Inferior parietal cortex (tissue), 1 donor: ENCODE data around the gene C6orf62.
"Not testable (repeated sequence)": the region's sequence is repeated elsewhere in the genome, so short reads cannot be mapped to it uniquely, and the experiment has no call there.

ENCODE experiments used
- DNase-seq: peaks from one replicate; pipeline ENCODE4 v3.0.0-alpha.2; 2016; ENCODE audit errors: extremely low spot score

Gene C6orf62

DNA sequence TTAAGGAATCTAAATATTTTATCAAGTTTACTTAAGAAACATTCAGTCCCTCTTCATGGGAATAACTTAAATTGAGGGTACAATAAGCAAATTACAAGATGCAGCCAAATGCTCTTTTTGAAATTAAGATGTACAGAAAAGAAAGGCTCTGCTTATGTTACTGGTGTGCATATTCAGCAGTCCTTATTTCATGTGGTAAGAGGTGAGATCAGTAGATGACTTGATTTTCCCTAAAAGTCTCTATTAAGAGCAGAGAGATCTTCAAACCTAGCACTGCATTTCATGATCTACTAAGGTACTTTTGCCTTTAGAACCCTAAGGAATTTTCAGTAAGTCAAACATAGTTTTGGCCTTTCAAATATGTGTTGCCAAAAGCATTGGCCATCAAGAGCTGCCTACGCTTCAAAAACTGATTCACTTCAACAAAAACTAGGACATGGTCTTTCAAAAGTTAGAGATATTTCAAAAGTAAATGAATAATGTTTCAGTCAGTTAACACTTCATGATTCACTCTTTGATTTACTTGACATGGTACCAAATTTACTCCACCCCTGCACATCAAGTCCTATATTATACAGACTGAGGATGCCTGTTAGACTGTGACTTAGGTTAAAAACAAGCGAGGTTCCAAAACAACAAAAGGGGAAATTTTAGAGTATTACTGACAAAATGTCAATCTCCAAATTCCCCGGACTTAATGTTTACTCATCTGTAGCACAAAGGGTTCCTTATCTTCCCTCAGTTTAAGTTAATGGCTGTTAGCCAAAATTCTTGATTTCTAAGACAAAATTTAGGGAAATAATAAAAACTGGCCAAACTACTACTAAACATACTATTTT lies 19.2 kb downstream of the C6orf62 start:
- no peak for DNase-seq

DNA sequence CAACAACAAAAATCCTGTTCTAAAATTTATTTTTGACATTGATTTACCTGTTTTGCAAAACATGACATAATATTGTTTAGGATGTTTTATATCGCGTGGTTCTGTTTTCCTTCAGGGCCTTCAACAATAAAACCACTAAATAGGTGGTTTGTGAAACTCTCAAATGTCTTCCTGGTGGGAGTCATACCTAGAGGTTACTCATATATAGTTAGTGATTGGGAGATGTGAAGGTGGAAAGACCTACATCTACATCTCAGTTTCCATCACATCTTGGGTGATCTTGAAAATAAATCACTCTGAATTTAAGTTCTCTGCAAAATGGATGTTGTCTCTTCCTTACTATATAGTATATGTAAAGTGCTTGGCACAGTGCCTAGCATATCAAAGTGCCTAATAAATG lies 22.9 kb downstream of the C6orf62 start:
- no peak for DNase-seq

DNA sequence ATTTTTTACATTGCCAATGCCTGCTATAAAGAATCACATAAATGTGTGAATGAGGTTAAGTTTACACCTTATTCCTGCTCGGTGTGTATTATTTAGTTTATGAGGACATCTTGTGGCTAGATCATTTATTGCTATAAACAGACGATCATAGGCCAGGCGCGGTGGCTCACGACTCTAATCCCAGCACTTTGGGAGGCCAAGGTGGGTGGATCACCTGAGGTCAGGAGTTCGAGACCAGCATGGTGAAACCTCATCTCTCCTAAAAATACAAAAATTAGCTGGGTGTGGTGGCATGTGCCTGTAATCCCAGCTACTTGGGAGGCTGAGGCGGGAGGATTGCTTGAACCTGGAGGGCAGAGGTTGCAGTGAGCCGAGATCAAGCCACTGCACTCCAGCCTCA lies 23.3 kb downstream of the C6orf62 start:
- peak; percentile 68 for DNase-seq

DNA sequence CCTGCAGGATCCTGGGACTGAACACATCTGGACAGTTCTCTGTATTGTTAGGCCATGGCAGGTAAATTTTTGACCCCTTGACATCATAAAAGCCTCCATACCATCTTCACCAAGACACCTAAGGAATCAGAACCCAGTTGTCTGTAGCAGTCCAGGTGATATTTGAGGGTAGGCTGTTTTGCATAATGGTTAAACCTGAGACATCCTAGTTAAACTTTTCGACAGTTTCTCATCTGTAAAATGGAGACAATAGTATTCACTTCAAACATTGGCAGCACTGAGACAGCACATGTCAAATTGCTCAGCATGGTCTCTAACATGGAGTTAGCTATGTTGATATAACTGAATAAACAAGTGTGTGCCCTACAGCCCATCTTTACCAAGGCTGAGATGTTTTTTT lies 24.8 kb downstream of the C6orf62 start:
- DNase-seq = no peak

DNA sequence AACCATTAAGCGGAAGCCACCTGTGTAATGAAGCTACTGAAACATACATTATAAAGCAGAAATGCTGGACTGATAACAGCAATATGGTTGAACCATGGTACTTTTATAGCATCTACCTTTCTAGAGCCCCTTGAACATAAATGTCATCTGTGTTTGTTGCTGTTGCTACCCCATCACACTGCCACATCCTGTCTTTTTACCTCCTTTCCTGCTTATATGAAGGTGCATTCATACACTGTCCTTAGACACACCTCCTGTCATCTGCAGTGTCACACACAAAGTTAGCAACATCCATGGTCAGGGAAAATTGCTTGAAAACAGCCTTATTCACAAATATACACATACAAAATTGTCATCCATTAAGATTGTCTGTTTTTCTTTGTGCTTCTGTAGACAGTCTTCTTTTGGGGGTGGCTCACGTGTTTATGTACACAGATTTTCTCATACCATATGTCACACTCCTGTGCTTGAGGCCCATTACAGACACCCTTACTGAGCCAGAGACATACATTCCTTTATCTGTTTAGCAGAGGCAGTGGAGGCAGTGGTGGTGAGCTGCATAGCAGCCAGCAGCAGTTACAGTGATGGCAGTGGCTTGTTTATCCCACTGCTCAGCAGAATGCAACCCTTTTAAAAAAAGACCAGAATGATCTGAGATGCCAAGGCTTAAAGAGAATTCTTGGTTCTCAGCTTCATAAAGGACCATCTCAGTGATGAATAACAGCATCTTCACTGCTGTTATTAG lies 25.9 kb downstream of the C6orf62 start:
- DNase-seq = no peak

DNA sequence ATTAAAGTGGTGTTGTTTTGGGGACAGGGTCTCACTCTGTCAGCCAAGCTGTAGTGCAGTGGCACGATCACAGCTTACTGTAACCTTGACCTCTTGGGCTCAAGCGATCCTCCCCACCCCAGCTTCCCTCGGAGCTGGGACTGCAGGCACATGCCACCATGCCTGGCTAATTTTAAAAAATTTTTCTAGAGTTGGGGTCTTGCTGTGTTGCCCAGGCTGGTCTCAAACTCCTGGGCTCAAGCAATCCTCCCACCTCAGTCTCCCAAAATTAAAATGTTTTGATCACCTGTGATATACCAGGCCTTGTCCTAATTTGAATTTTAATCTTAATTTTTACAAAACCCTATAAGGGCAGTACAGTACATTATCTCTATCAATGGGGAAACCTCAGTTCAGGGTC lies 26.5 kb downstream of the C6orf62 start:
- no peak for DNase-seq

DNA sequence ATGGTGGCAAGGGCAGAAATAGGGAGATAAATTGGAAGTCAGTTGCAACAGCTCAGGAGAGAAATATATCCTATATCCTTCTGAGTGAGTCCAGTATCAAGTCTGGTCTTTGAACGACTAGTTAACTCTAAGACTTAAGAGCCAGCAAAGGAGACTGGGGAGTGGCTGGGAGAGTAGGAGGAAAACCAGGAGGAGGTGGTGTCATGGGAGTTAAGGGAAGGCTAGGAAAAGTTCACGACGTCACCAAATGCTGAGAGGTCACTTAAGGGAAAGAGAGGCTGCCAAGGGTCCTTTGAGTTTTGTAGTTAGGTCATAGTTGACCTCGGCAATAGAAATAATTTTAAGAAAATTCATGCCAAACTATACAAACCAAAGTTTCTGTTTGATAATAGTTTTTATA lies 27.0 kb downstream of the C6orf62 start:
- no peak for DNase-seq

DNA sequence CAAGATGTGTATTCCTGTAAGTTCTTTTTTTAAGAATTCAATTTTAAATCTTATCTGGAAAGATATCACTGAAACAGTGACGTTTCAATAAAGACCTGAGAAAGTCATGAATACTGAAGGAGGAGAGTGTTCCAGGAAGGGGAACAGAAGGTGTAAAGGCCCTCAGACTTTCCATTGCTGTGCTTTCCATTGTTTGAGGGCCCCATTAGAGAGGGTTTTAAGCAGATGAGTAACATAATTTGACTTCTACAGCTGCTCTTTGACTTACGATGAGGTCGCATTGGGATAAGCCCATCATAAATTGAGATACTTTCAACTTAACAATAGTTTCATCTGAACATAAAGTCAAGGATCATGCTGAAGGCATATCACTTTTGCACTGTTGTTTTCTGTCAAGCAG lies 27.4 kb downstream of the C6orf62 start:
- DNase-seq = no peak

DNA sequence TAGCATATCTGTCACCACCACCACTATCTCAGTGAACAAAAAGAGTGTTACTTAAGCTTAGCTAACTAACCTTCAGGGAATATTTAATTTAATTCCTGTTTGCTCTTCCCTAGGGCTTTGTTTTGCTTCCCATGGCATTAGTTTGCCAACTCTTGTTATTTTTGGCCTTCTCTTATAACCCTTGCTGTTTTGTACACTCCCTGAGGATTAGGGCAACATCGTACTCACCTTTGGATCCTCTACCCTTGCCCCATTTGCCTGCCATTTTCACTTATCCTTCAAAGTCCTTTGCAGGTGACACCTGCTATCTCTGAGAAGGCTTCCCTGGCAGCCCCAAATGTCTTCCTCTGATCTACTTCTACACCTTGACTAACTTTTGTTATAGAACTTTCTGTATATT lies 28.4 kb downstream of the C6orf62 start:
- DNase-seq = no peak

DNA sequence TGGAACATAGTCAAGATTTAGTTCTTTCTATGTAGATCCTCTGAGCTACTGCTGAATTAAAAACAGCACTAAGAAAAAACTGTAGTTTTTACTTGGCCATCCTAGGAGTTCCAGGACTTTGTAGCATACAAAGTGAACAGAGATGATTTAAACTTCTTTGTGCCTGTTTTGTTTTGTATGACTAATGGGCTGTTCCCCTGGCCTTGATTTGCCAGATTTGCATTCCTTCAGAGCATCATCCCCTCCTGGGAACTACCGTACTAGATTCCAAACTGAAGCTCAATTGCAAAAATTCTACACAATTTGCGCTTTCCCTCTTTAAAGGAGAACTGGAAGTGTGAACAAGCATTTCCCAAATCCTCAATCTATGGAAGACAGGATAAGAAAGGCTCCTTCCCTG lies 29.0 kb downstream of the C6orf62 start:
- DNase-seq = no peak

DNA sequence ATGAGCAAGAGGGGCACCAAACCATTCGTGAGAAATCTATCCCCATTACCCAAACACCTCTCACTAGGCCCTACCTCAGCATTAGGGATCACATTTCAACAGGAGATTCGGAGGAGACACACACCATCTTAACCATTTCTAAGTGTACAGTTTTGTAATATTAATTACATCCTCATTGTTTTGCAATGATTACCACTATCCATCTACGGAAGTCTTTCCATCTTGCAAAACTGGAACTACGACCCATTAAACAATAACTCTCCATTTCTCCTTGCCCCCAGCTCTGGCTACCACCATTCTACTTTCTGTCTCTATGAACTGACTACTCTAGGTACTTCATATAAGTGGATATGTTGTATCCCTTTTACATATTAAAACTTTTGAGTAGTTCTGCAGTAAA lies 32.0 kb downstream of the C6orf62 start:
- DNase-seq = no peak

DNA sequence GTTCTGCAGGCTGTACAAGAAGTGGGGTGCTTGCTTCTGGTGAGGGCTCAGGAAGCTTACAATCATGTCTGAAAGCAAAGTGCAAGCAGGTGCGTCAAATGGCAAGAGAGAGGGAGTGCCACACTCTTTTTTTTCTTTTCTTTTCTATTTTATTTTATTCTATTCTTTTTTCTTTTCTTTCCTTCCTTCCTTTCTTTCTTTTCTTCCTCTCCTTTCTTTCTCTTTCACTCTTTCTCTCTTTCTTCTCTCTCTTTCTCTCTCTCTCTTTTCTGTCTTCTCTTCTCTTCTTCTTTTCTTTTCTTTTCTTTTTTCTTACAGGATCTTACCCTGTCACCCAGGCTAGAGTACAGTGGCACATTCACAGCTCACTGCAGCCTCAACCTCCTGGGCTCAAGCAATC lies 32.5 kb downstream of the C6orf62 start:
- DNase-seq = no peak

DNA sequence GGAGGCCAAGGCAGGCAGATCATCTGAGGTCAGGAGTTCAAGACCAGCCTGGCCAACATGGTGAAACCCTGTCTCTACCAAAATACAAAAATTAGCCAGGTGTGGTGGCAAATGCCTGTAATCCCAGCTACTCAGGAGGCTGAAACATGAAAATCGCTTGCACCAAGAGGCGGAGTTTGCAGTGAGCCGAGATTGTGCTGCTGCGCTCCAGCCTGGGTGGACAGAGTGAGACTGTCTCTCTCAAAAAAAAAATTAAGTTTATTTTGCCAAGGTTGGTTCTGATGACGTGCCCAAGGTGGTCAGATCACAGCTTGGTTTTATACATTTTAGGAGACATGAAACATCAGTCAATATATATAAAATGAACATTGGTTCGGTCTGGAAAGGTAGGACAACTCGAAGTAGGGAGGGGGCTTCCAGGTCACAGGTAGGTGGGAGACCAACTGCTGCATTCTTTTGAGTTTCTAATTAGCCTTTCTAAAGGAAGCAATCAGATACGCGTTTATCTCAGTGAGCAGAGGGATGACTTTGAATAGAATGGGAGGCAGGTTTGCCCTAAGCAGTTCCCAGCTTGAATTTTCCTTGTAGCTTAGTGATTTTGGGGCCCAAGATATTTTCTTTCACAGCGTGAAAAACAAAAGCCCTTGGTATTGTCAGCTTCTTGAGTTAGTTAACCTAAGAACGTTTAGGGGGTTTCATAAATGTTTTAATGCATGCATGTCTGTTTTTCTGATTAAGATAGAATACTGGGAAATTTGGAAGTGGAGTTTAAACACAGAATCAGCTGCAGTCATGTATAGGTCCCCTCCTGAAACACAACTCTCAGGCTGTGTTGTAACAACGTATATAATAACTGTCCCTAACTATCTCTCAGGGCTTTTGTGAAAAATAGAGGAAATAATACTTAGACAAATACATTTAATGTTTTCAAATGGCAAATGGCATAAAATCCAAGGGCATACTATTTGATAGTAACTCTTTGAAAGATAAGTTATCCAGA lies 35.4 kb downstream of the C6orf62 start:
- no peak for DNase-seq

DNA sequence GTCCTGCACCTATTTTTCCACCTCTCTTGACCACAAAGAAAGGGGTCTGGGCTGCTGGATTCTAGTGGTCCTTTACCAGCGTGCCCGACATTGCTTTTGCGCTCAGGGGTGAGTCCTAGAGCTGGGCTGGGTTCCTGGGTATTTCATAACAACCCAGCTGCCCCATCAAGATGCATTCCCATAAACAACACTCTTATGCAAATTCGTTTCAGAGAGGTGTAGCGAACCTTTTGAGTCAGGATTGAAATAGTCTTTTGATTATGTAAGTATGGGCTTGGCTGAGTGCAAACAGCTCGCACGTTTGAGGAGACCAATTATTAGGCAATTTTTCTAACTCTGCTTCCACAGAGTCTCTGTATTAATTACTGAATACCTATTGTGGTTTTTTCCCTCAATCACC lies 38.4 kb downstream of the C6orf62 start:
- DNase-seq = no peak

DNA sequence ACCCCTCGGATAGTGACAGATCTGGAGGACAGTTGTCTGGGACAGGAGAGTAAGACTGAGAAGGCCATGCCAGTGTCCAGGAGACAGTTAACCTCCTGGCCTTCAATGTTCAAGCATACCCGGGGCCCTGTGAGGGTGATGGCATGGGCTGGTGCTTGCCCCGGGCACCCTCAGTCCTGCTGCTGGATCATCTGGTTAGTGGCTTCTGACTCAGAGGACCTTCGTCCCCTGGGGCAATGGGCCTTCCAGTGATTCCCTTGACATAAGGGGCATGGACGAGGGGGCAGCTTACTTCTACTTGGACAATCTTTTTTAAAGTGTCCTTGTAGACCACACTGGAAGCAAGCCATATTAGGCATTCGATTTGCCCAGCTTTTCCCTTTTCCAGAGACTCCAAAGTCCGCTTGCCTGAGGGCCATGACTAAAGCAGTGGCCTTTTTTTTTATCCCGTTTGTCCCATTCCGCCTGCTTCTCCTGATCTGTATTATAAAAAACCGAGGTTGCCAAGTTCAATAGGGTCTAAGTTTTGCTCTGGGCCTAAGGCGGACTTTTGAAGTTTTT lies 40.1 kb downstream of the C6orf62 start:
- DNase-seq = not testable (repeated sequence)

DNA sequence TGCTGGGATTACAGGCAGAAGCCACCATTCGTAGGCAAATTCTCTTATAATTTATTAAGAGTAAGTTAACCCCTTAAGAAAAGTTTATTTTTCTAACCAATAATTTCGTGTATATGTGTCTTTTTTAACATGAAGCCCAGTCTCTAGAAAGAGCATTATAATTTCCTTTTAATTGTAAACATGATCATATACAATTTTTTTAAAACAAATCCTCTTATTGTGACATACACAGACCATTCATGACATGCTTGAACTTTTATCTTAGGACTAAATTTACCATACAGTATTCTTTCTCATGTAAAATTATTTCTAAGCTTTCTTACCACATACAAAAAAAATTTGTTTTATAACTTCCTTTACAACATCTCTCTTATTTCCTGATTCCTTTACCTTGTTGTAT lies 45.3 kb downstream of the C6orf62 start:
- no peak for DNase-seq

DNA sequence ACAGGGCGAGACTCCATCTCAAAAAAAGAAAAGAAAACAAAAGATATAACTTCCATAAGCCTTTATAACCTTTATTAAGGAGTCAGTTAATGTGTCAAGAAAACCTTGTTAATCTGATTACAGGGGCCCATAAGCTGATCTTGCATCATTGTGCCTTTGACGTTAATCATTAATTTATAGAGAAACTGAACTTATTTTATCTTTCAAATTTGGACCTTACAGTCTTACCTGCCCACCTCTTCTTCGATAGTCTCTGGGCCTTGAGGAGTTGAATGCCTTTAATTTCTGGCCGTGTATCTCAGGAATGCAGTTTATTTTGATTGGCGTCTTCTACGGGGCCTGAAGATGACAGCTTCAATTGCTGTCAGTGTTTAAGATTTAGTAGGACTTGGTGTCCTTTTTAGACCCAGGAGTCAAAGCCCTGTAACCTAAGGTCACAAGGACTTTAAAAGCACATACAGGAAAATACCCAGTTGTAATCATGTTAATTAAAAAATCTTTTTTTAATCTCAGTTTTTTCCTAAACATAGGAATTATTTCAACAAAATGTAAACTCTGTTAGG lies 46.3 kb downstream of the C6orf62 start:
- no peak for DNase-seq

DNA sequence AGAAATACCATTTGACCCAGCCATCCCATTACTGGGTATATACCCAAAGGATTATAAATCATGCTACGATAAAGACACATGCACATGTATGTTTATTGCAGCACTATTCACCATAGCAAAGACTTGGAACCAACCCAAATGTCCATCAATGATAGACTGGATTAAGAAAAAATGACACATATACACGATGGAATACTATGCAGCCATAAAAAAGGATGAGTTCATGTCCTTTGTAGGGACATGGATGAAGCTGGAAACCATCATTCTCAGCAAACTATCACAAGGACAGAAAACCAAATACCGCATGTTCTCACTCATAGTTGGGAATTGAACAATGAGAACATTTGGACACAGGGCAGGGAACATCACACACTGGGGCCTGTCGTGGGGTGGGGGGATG lies 47.9 kb downstream of the C6orf62 start:
- DNase-seq = not testable (repeated sequence)

DNA sequence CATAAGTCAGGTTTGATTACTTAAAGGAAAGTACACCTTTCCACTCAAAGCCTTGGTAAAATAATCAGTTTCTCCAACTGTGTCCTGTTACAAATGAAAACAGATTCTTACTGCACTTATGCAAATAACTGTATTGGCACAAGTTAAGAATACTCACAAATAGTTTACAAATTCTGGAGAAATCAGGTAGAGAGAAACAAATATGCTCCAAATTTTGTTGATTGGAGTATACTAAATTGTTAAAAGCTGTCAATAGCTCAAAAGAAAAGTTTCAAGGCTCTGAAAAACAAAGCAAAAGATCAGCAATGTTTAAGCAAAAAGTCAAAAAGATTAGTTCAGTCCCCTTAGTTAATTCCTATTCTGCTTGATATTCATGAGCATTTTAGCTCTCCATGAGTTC lies 48.5 kb downstream of the C6orf62 start:
- DNase-seq = not testable (repeated sequence)

DNA sequence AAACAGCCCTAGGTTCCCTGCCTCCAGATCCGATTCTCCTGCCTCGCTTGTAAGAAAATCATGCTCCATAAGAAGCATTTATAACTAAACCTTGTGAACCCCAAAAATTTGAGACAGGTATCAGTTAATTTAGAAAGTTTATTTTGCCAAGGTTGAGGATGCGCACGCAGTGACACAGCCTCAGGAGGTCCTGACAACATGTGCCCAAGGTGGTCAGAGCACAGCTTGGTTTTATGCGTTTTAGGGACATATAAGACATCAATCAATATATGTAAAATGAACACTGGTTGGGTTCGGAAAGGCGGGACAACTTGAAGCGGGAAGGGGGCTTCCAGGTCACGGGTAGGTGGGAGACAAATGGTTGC lies 50.0 kb downstream of the C6orf62 start:
- no peak for DNase-seq
